HG03469 (cell line): ENCODE data around the gene SSBP3.

Experiments
- ATAC-seq: cut with Tn5 transposase; IDR thresholded peaks from one replicate; pipeline ENCODE4 v1.9.1; 2021; ENCODE audit warnings: mild to moderate bottlenecking, moderate library complexity, moderate number of reproducible peaks; ENCODE audit not compliant: unreplicated experiment

Gene SSBP3

DNA sequence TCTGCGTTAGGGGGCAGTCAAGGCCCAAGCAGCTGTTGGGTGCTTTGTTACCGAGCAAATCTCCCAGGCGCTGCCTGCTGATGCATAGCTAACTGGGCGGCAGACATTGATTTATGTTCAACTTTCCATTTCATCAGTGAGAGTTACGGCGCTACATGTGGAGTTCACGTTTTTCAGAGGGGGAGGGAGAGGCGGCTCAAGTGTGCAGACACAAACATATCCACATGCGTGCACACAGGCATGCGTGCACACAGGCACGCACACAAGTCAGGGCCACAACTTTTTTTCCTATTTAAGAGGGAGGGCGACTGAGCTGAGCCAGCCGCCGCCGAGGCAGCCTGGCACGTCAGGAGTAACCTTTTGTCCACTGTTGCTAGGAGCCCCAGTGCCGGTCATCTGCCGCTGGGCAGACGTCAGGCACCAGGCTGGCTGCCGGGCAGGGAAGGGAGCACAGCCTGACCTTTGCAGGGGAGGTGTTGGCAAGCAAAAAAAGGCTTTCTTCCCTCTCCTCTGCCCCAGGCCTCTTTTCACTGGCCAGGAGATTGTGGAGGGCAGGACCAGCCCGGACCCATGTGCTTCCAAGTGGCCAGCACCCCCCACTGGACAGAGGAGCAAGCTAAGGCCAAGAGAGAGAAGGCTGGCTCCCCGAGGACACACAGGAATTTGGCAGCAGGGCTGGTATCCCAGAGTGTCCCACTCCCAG lies 133.0 kb downstream of the SSBP3 start:
- no peak for ATAC-seq

DNA sequence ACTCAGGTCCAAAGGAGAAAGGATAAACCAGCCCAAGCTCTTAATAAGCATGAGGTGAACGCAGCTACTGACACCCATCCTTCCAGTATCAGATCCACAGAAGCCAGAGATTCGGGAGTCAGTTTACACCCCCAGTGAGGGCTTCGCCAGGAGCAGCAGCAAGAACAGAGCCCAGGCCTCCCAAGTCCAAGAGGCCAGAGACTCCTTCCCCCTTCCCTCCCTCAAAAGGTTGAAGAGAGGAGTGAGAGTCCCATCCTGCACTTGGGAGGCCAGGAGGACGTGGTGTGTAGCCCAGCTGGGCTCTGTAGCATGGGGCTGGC lies 133.5 kb downstream of the SSBP3 start:
- ATAC-seq = no peak

- ATAC-seq = no peak
These were observed 134.1 kb downstream of the SSBP3 start for GRCh38 chr1:54272134-54272533.

DNA sequence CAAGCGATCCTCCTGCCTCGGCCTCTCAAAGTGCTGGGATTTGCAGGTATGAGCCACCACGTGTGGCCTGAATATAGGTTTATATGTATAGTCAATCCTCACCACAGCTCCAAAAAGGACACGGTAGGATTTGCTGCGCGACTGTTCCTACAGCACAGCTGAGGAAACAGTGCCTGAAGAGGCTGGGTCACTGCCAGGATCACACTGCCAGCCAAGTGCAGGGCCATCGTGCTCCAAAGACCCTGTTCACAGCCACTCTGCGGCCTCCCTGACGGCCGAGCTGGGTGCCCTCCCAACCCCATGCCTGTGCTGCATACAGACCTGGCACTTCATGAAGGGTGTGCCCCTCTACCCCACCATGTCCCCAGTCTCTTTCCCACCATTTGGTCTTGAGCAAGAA lies 134.9 kb downstream of the SSBP3 start:
- no peak for ATAC-seq

DNA sequence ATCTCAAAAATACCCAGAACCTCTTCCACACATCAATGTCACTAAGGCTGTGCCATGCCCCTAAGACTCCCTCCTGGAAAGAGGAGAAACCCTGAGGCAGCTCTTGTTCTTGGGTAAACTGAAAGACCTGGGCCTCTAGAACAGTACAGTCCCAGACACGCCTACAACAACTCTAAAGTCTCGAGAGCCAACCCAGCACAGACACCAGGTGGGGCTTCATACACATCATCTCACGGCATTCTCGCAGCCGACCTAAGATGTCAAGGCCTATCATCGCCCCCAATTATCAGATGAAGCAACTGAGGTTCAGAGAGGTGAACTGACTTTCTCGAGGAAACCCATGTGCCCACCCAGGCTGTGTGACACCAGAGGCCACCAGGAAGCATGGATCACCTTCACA lies 135.7 kb downstream of the SSBP3 start:
- ATAC-seq = no peak

GRCh38 chr1:54268762-54269297 lies 137.4 kb downstream of the SSBP3 start:
- no peak for ATAC-seq

GRCh38 chr1:54267815-54268761 lies 138.1 kb downstream of the SSBP3 start:
- no peak for ATAC-seq

- no peak for ATAC-seq
These were observed 139.3 kb downstream of the SSBP3 start for GRCh38 chr1:54266908-54267307.

GRCh38 chr1:54266195-54266594 lies 140.0 kb downstream of the SSBP3 start:
- ATAC-seq = no peak

- no peak for ATAC-seq
These were observed 140.5 kb downstream of the SSBP3 start for GRCh38 chr1:54265659-54266058.

GRCh38 chr1:54265126-54265525 lies 141.1 kb downstream of the SSBP3 start:
- ATAC-seq = no peak

GRCh38 chr1:54263601-54264226 lies 142.5 kb downstream of the SSBP3 start:
- no peak for ATAC-seq

DNA sequence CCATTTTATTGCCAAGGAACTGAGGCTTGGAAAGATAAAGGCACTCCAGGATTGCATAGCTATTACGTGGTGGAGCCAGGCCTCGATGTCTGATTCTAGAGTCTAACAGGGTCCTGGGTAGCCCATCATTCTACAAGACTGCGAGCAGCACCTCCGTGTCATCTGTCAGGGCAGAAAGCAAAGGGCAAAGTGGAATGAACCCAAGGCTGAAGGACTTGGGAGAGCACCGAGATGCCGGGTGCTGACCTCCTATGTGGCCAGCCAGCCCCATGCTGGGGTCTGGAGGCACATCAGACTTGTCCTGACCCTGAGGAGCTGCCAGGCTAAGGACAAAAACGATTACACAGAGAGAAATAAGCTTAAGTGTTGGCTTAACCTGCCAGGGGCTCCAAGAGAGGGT lies 143.9 kb downstream of the SSBP3 start:
- no peak for ATAC-seq

GRCh38 chr1:54260810-54261209 lies 145.4 kb downstream of the SSBP3 start:
- ATAC-seq = no peak

DNA sequence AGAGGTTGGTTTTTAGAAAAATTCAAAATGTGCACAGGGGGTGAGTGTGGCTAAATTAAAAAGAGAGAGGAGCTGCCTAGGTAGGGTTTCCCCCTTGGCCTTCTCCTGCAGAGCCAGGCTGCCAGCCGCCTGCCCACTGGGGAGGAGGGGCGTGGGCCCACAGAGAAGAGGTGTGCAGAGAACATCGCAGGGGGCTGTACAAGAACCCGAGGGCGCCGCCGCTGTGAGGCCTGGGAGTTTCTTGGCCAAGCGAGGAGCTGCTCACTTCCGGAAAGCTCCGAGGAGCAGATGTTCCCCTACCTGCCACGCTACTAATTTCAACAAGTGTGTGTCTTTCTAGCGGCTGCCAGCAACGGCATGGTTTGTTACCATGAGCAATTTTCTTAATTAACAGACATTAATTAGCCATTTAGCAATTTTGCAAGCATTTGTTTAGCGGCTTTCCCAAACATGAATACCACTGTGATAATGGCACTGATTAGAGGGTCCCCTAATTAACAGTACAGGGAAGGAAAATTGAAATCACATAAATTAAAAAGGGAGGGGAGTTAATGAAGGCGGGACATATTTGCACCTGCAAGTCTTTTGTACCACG lies 146.6 kb downstream of the SSBP3 start:
- no peak for ATAC-seq

- ATAC-seq = no peak
These were observed 148.3 kb downstream of the SSBP3 start for GRCh38 chr1:54257876-54258275.

DNA sequence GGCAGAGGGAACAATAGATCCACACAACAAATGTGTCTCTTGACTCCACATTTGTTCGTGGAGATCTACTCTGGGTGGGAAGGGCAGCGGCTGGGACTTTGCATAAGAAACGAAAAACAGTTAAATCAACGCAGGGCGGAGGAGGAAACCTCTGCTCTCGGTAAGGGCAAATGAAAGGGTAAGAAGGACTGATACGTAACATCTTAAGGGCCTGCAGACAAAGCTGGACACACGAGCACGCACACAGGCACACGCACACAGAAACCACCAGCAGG lies 148.9 kb downstream of the SSBP3 start:
- ATAC-seq = no peak

GRCh38 chr1:54256522-54257345 lies 149.5 kb downstream of the SSBP3 start:
- no peak for ATAC-seq

DNA sequence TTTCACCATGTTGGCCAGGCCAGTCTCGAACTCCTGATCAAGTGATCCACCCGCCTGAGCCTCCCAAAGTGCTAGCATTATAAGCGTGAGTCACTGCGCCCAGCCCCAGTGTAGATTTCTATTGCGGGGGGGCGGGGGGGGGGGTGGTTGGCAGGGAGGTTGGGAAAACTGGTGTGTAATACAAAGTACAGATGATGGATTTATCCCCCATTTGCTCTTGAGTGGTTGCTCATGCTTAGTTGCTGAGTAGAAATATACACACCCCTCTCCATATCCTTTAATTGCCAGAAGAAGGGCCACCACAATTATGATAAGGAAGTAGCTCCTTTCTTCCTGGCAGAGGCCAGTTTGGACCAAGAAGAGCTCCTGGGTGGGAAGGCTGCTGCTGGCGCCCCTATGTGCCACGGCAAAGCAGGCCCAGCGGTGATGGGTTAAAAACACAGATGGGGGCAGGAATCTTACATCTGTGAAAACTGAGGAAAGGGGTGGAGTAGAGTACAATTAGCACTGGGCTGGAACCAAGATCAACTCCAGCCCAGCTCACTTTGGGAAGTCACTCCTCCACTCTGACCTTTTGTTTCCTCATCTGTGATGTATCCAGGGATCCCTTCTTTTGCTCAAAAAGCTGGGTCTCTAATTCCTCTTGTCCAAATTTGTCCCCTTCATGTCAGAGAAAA lies 151.0 kb downstream of the SSBP3 start:
- ATAC-seq = no peak

DNA sequence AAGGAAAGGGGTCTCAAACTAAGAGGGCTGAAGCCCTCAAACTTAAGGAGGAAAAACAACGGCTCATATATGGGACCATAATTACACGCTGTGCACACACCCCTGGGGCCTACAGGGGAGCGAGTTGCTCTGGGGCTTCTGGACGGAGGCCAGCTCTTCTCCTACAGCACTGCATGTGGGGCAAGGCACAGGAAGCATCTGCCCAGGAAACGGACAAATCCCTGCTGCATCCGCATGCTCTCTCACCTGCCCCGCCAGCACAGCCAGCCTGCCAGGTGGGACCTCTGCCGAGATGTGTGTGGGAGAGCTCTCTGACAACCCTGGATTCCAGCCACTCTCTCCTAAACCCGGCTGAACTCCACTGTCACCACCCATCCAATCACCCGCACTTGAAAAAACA lies 152.1 kb downstream of the SSBP3 start:
- ATAC-seq = no peak
